Neural progenitor cell (in vitro differentiated cells): ENCODE results near the gene CRIP1. TPM values are rescaled to one million over a fixed set of nuclear protein-coding genes. Genes with fewer than 3 reads are reported as not detected.
A peak's percentile ranks its signal among the peaks of the same experiment; 100 is the strongest.

Experiments used
- DNase-seq: peaks from one replicate; pipeline ENCODE4 v3.0.0-alpha.2; 2016; ENCODE audit warnings: low spot score
- H2AFZ ChIP-seq: fragments of 200-600 bp; sonication (generic); replicated peaks from 2 replicates; pipeline ENCODE4 v1.6.1; 2016; ENCODE audit warnings: antibody characterized with exemption
- H3F3A ChIP-seq: fragments of 200-600 bp; sonication (generic); 2 replicates; pipeline ENCODE4 v1.6.1; 2016; ENCODE audit warnings: antibody characterized with exemption, low read depth
- H3K27ac ChIP-seq: fragments of 200-600 bp; sonication (generic); 2 replicates; pipeline ENCODE4 v1.5.1; 2016; ENCODE audit warnings: mild to moderate bottlenecking
- H3K27me3 ChIP-seq: fragments of 200-600 bp; sonication (generic); 2 replicates; pipeline ENCODE4 v1.6.1; 2016; ENCODE audit warnings: mild to moderate bottlenecking, moderate library complexity
- H3K36me3 ChIP-seq: fragments of 200-600 bp; sonication (generic); 2 replicates; pipeline ENCODE4 v1.5.1; 2016
- H3K4me1 ChIP-seq: fragments of 200-600 bp; sonication (generic); 2 replicates; pipeline ENCODE4 v1.6.1; 2016; ENCODE audit warnings: mixed run types
- H3K4me2 ChIP-seq: fragments of 200-600 bp; sonication (generic); 2 replicates; pipeline ENCODE4 v1.6.1; 2016
- H3K4me3 ChIP-seq: fragments of 200-600 bp; sonication (generic); 2 replicates; pipeline ENCODE4 v1.5.1; 2016
- H3K79me2 ChIP-seq: fragments of 200-600 bp; sonication (generic); 2 replicates; pipeline ENCODE4 v1.6.1; 2016; ENCODE audit warnings: low read depth
- H3K9ac ChIP-seq: fragments of 200-600 bp; sonication (generic); 2 replicates; pipeline ENCODE4 v1.6.1; 2016
- H3K9me3 ChIP-seq: fragments of 200-600 bp; sonication (generic); 2 replicates; pipeline ENCODE4 v1.5.1; 2016; ENCODE audit warnings: low read depth
- H4K20me1 ChIP-seq: fragments of 200-600 bp; sonication (generic); 2 replicates; pipeline ENCODE4 v1.6.1; 2016; ENCODE audit warnings: low read depth
- H3K27ac Mint-ChIP-seq: 3 replicates; pipeline ENCODE4 v1.8.0; 2021; ENCODE audit warnings: mixed read lengths
- H3K27me3 Mint-ChIP-seq: 2 replicates; pipeline ENCODE4 v1.8.0; 2022; ENCODE audit warnings: low read depth, mild to moderate bottlenecking, inconsistent platforms, moderate library complexity, mixed read lengths; ENCODE audit not compliant: insufficient read depth
- H3K36me3 Mint-ChIP-seq: 3 replicates; pipeline ENCODE4 v1.8.0; 2021; ENCODE audit warnings: mixed read lengths
- H3K4me1 Mint-ChIP-seq: 3 replicates; pipeline ENCODE4 v1.8.0; 2021; ENCODE audit warnings: mixed read lengths
- H3K4me3 Mint-ChIP-seq: 3 replicates; pipeline ENCODE4 v1.8.0; 2021; ENCODE audit warnings: mild to moderate bottlenecking, moderate library complexity, mixed read lengths
- H3K9me3 Mint-ChIP-seq: 3 replicates; pipeline ENCODE4 v1.8.0; 2020; ENCODE audit warnings: mixed read lengths
- CTCF ChIP-seq: fragments of 200-600 bp; sonication (generic); IDR thresholded peaks from 2 replicates; pipeline ENCODE4 v1.5.1; 2017; ENCODE audit warnings: antibody characterized with exemption, mild to moderate bottlenecking
- EZH2 ChIP-seq: fragments of 200-600 bp; sonication (generic); IDR thresholded peaks from 2 replicates; pipeline ENCODE4 v1.6.1; 2017; ENCODE audit warnings: antibody characterized with exemption, mild to moderate bottlenecking, moderate library complexity
- EZH2phosphoT487 ChIP-seq: fragments of 200-600 bp; sonication (generic); IDR thresholded peaks from 2 replicates; pipeline ENCODE4 v1.6.1; 2017; ENCODE audit warnings: antibody characterized with exemption
- total RNA-seq: library from RNA; depleted of rRNA; stranded (reverse); fragments of >200 nt; gene quantifications from 2 replicates; pipeline ENCODE4 v1.2.3, GENCODE V29; 2015; ENCODE audit warnings: low replicate concordance

CRIP1 gene
- total RNA-seq, 1 donor from 2014 or later = not detected

- Histone ChIP-seq H3K4me1 (no peaks in the 10 kb centered on the region), H2AFZ (no peak overlapping the region), H3F3A (no peaks in the 10 kb centered on the region), H3K4me2 (peak overlapping the region; percentile 72), H3K9ac (no peak overlapping the region), H3K9me3 (no peaks in the 10 kb centered on the region), H3K36me3 (no peaks in the 10 kb centered on the region), H3K4me3 (peak overlapping the region; percentile 45), H3K27me3 (peaks cover 71% of the 10 kb centered on the region), H3K27ac (no peak overlapping the region), H4K20me1 (no peaks in the 10 kb centered on the region), H3K79me2 (no peaks in the 10 kb centered on the region)
- H3K27ac Mint-ChIP-seq = no peak overlapping the region
- DNase-seq = peak; percentile 22
- no peaks in the 10 kb centered on the region for H3K36me3 Mint-ChIP-seq
- peaks cover 10% of the 10 kb centered on the region for H3K27me3 Mint-ChIP-seq
- peaks cover 2% of the 10 kb centered on the region for H3K4me1 Mint-ChIP-seq
- TF ChIP-seq EZH2 (no peak), EZH2phosphoT487 (no peak), CTCF (no peak)
- no peaks in the 10 kb centered on the region for H3K9me3 Mint-ChIP-seq
- H3K4me3 Mint-ChIP-seq = peak overlapping the region; percentile 81
These were observed 40.2 kb downstream of the CRIP1 start for GRCh38 chr14:105526776-105527380.

- Histone ChIP-seq H3K79me2 (no peaks in the 10 kb centered on the region), H4K20me1 (no peaks in the 10 kb centered on the region), H3K4me1 (no peaks in the 10 kb centered on the region), H3K9ac (no peak overlapping the region), H3K27ac (no peak overlapping the region), H3K4me2 (peak overlapping the region; percentile 72), H3K27me3 (peaks cover 65% of the 10 kb centered on the region), H3K9me3 (no peaks in the 10 kb centered on the region), H3K4me3 (peak overlapping the region; percentile 45), H3K36me3 (no peaks in the 10 kb centered on the region), H3F3A (no peaks in the 10 kb centered on the region), H2AFZ (no peak overlapping the region)
- no peaks in the 10 kb centered on the region for H3K9me3 Mint-ChIP-seq
- no peak for DNase-seq
- TF ChIP-seq CTCF = no peak
- TF ChIP-seq EZH2 = no peak
- TF ChIP-seq EZH2phosphoT487 = no peak
- peak overlapping the region; percentile 81 for H3K4me3 Mint-ChIP-seq
- no peaks in the 10 kb centered on the region for H3K36me3 Mint-ChIP-seq
- peaks cover 2% of the 10 kb centered on the region for H3K4me1 Mint-ChIP-seq
- H3K27me3 Mint-ChIP-seq = peaks cover 6% of the 10 kb centered on the region
- H3K27ac Mint-ChIP-seq = no peak overlapping the region
These were observed 40.7 kb downstream of the CRIP1 start for GRCh38 chr14:105527381-105527825.

GRCh38 chr14:105527826-105528585 is 41.3 kb downstream of the CRIP1 start:
- H3K27me3 Mint-ChIP-seq = peaks cover 6% of the 10 kb centered on the region
- Histone ChIP-seq H3K9me3 (no peaks in the 10 kb centered on the region), H3K4me2 (peak overlapping the region; percentile 70), H3K4me3 (peak overlapping the region; percentile 41), H3K4me1 (no peaks in the 10 kb centered on the region), H2AFZ (peak overlapping the region; percentile 52), H3K79me2 (no peaks in the 10 kb centered on the region), H3K27me3 (peaks cover 61% of the 10 kb centered on the region), H3K9ac (no peak overlapping the region), H4K20me1 (no peaks in the 10 kb centered on the region), H3F3A (no peaks in the 10 kb centered on the region), H3K36me3 (no peaks in the 10 kb centered on the region), H3K27ac (no peak overlapping the region)
- peak; percentile 73 for DNase-seq
- peaks cover 5% of the 10 kb centered on the region for H3K4me1 Mint-ChIP-seq
- no peaks in the 10 kb centered on the region for H3K36me3 Mint-ChIP-seq
- peak overlapping the region; percentile 81 for H3K4me3 Mint-ChIP-seq
- no peak overlapping the region for H3K27ac Mint-ChIP-seq
- H3K9me3 Mint-ChIP-seq = no peaks in the 10 kb centered on the region
- no peak for TF ChIP-seq EZH2
- TF ChIP-seq EZH2phosphoT487 = no peak
- TF ChIP-seq CTCF = peak; percentile 62
